K562 (cell line): Measurements from ENCODE around the gene KMT2D. TPM values are rescaled to one million over a fixed set of nuclear protein-coding genes. Genes with fewer than 3 reads are reported as not detected.

Experiments
- ATAC-seq: fragments of 200-7000 bp; cut with Tn5 transposase; 3 replicates; pipeline ENCODE4 v1.9.1; 2020; ENCODE audit warnings: moderate library complexity
- BruUV-seq: library from RNA; stranded (reverse); fragments of 400-500 nt; replicated peaks from 2 replicates; lab custom pipeline; 2021; lab: Mats Ljungman, UMichigan
- CTCF ChIA-PET: fragments of 300-600 bp; formaldehyde crosslinking; extraction: SDS; loops from one replicate; lab custom pipeline; 2021; ENCODE audit warnings: low intra/inter-chr PET ratio; lab: Yijun Ruan, JAX
- POLR2A ChIA-PET: fragments of 300-600, 350-650 bp; sonication (Branson Sonifier 250); formaldehyde crosslinking; extraction: SDS; loops from one replicate; lab custom pipeline; 2021; ENCODE audit warnings: antibody characterized with exemption, inconsistent platforms; lab: Yijun Ruan, JAX
- DNase-seq, 4 experiments: peaks; one replicate each; pipeline versions ENCODE4 v3.0.0 to v3.0.0-alpha.2; 2011 to 2018; ENCODE audit warnings: low spot score in 3 of 4, mixed read lengths in 3 of 4; ENCODE audit errors: extremely low read depth in 1 of 4
- FAIRE-seq: peaks from 2 replicates; lab custom pipeline; 2011; peaks lifted over from hg19 to GRCh38; lab: Jason Lieb, UNC
- H2AFZ ChIP-seq: 2 replicates; pipeline ENCODE4 v1.6.0; 2011; ENCODE audit warnings: low read depth, low read length, control low read depth, inconsistent platforms
- H3K27ac ChIP-seq: fragments of 200-600 bp; 3 replicates; pipeline ENCODE4 v1.8.0; 2011; ENCODE audit warnings: low read depth, mild to moderate bottlenecking, control low read depth, inconsistent platforms, low read length, moderate library complexity, mixed read lengths; ENCODE audit errors: extremely low read depth
- H3K27me3 ChIP-seq, 2 experiments: fragments of 300-600 bp in 1 of 2; 2 replicates in 1 of 2; 3 replicates in 1 of 2; pipeline versions ENCODE4 v1.6.0 to v1.8.0; 2011; ENCODE audit warnings: inconsistent platforms in 2 of 2, low read length in 2 of 2, mild to moderate bottlenecking in 1 of 2, mixed read lengths in 1 of 2, moderate library complexity in 1 of 2; ENCODE audit not compliant: control insufficient read depth in 2 of 2, insufficient read depth in 2 of 2
- H3K36me3 ChIP-seq: fragments of 300-600 bp; 3 replicates; pipeline ENCODE4 v1.8.0; 2011; ENCODE audit warnings: mild to moderate bottlenecking, low read length, inconsistent platforms; ENCODE audit not compliant: control insufficient read depth, insufficient read depth
- H3K4me1 ChIP-seq, 2 experiments: fragments of 200-600 bp in 1 of 2; replicated peaks in 1 of 2; 2 replicates in 1 of 2; 3 replicates in 1 of 2; pipeline versions ENCODE4 v1.5.1 to v1.8.0; 2011; ENCODE audit warnings: inconsistent platforms in 2 of 2, low read length in 2 of 2, mild to moderate bottlenecking in 1 of 2, mixed read lengths in 1 of 2, moderate library complexity in 1 of 2; ENCODE audit not compliant: control insufficient read depth in 2 of 2, insufficient read depth in 2 of 2
- H3K4me2 ChIP-seq: 2 replicates; pipeline ENCODE4 v1.6.1; 2011; ENCODE audit warnings: low read length, control low read depth, inconsistent platforms, mixed read lengths; ENCODE audit not compliant: insufficient read depth
- H3K4me3 ChIP-seq: fragments of 200-600 bp; sonication (generic), shearing (Covaris generic); 2 replicates; pipeline ENCODE4 v1.5.1; 2016; ENCODE audit warnings: control low read depth, inconsistent platforms
- H3K79me2 ChIP-seq: fragments of 200-600 bp; 3 replicates; pipeline ENCODE4 v1.8.0; 2011; ENCODE audit warnings: low read length, inconsistent platforms; ENCODE audit not compliant: control insufficient read depth, insufficient read depth
- H3K9ac ChIP-seq, 2 experiments: 2 replicates each; pipeline versions ENCODE4 v1.6.0 to v1.6.1; 2011; ENCODE audit warnings: low read depth in 2 of 2, low read length in 2 of 2, control low read depth in 1 of 2, inconsistent platforms in 1 of 2, mild to moderate bottlenecking in 1 of 2, mixed read lengths in 1 of 2; ENCODE audit not compliant: insufficient read depth in 1 of 2
- H3K9me1 ChIP-seq: one replicate; pipeline ENCODE4 v1.6.0; 2011; ENCODE audit warnings: inconsistent platforms, mild to moderate bottlenecking, low read length, moderate library complexity; ENCODE audit not compliant: control insufficient read depth, insufficient read depth
- H3K9me3 ChIP-seq: replicated peaks from 2 replicates; pipeline ENCODE4 v1.5.1; 2011; ENCODE audit warnings: low read depth, low read length, inconsistent platforms; ENCODE audit not compliant: control insufficient read depth, insufficient read depth
- H4K20me1 ChIP-seq: replicated peaks from 2 replicates; pipeline ENCODE4 v1.6.1; 2011; ENCODE audit warnings: low read length, inconsistent platforms, mixed read lengths; ENCODE audit not compliant: control insufficient read depth, insufficient read depth
- ARID3B ChIP-seq: fragments of 250-450 bp; sonication (Bioruptor Pico); IDR thresholded peaks from 2 replicates; pipeline ENCODE4 v1.4.0; 2020; ENCODE audit warnings: borderline replicate concordance
- ASH1L ChIP-seq: fragments of 450-650 bp; IDR thresholded peaks from 2 replicates; pipeline ENCODE4 v1.6.1; 2018; ENCODE audit warnings: borderline replicate concordance, mild to moderate bottlenecking, low read depth; ENCODE audit not compliant: partially characterized antibody
- E2F6 ChIP-seq, 2 experiments: IDR thresholded peaks; 2 replicates each; pipeline ENCODE4 v1.6.1; 2011; ENCODE audit warnings: borderline replicate concordance in 1 of 2, control low read depth in 1 of 2, low read depth in 1 of 2, low read length in 1 of 2, mild to moderate bottlenecking in 1 of 2, mixed read lengths in 1 of 2, moderate library complexity in 1 of 2; ENCODE audit not compliant: insufficient read depth in 1 of 2, insufficient read length in 1 of 2, poor library complexity in 1 of 2, severe bottlenecking in 1 of 2; ENCODE audit errors: extremely low read depth in 1 of 2
- GATAD2A ChIP-seq: fragments of 450-650 bp; IDR thresholded peaks from 2 replicates; pipeline ENCODE4 v1.6.1; 2017
- HMBOX1 ChIP-seq: sonication (generic); IDR thresholded peaks from 2 replicates; pipeline ENCODE4 v1.6.1; 2016
- KDM5B ChIP-seq: fragments of 200-600 bp; sonication (generic); IDR thresholded peaks from 2 replicates; pipeline ENCODE4 v1.6.1; 2012; ENCODE audit warnings: low read depth, mild to moderate bottlenecking, moderate library complexity, low read length, control low read depth, inconsistent platforms; ENCODE audit not compliant: insufficient replicate concordance
- MCM5 ChIP-seq: fragments of 450-650 bp; IDR thresholded peaks from 2 replicates; pipeline ENCODE4 v1.6.1; 2016; ENCODE audit warnings: low read depth
- MLLT1 ChIP-seq, 2 experiments: fragments of 450-650 bp; IDR thresholded peaks; 2 replicates each; pipeline ENCODE4 v1.6.1; 2016
- OTX1 ChIP-seq: fragments of 450-650 bp; formaldehyde crosslinking; IDR thresholded peaks from 2 replicates; pipeline ENCODE4 v1.4.0; 2022; ENCODE audit warnings: mild to moderate bottlenecking
- PHF8 ChIP-seq: fragments of 200-600 bp; sonication (generic); IDR thresholded peaks from 2 replicates; pipeline ENCODE4 v1.6.1; 2012; ENCODE audit warnings: mixed run types, mild to moderate bottlenecking, inconsistent platforms, low read length, moderate library complexity, borderline replicate concordance
- RBBP5 ChIP-seq: fragments of 200-600 bp; sonication (generic); IDR thresholded peaks from 2 replicates; pipeline ENCODE4 v1.6.1; 2012; ENCODE audit warnings: borderline replicate concordance, mild to moderate bottlenecking, low read length, control low read depth, inconsistent platforms; ENCODE audit not compliant: insufficient read depth, poor library complexity, severe bottlenecking
- SAP30 ChIP-seq: fragments of 200-600 bp; sonication (generic); IDR thresholded peaks from 2 replicates; pipeline ENCODE4 v1.6.1; 2012; ENCODE audit warnings: borderline replicate concordance, low read depth, mild to moderate bottlenecking, moderate library complexity, low read length, control low read depth, inconsistent platforms; ENCODE audit not compliant: insufficient read depth, poor library complexity, severe bottlenecking
- USF2 ChIP-seq: sonication (generic); formaldehyde crosslinking; IDR thresholded peaks from 2 replicates; pipeline ENCODE4 v1.5.0; 2020; ENCODE audit warnings: missing genetic modification reagents
- ZNF140 ChIP-seq: fragments of 250-450 bp; sonication (Bioruptor Pico); IDR thresholded peaks from 2 replicates; pipeline ENCODE4 v1.8.0; 2021; ENCODE audit warnings: moderate library complexity, mild to moderate bottlenecking, inconsistent platforms
- WGBS: fragments of 100-300 bp; shearing (Covaris generic); methylation state at CpG from one replicate; pipeline ENCODE4 v1.1.6; 2016; ENCODE audit warnings: low coverage, mixed read lengths; ENCODE audit not compliant: insufficient coverage; ENCODE audit errors: missing lambda C conversion rate; 5-methylcytosine and 5-hydroxymethylcytosine counted together
- in situ Hi-C: fragments of 300-500 bp; cut with MboI; formaldehyde crosslinking; loops from 4 replicates; pipeline ENCODE4 v1.15.0; 2018; ENCODE audit warnings: inconsistent platforms, mixed read lengths
- intact Hi-C: fragments of 100-400 bp; cut with micrococcal nuclease; formaldehyde crosslinking; loops from 2 replicates; pipeline ENCODE4 v1.14.2; 2022
- polyA plus RNA-seq, 8 experiments: library from polyadenylated mRNA; depleted of rRNA in 4 of 8; stranded (reverse) in 5 of 8; unstranded in 3 of 8; fragments of >200 nt; fragmentation: Nextera tagmentation in 2 of 8; fragmentation: Illumina TruSeq in 1 of 8; extraction: Ambion mirVana in 2 of 8; extraction: Trizol in 1 of 8; gene quantifications; 2 replicates each; pipeline versions ENCODE4 v1.2.1 to v1.2.3, GENCODE V29; 2011 to 2014; ENCODE audit warnings: inconsistent platforms in 1 of 8, missing spikeins in 1 of 8
- total RNA-seq, 7 experiments: library from RNA; depleted of rRNA in 6 of 7; stranded (reverse); fragments of >200 nt in 6 of 7; fragmentation: Illumina TruSeq in 2 of 7; extraction: Trizol in 2 of 7; gene quantifications; 2 replicates each; pipeline versions ENCODE4 v1.2.1 to v1.2.3, GENCODE V29; 2011 to 2021; ENCODE audit warnings: low replicate concordance in 1 of 7

The KMT2D gene
- total and polyA plus RNA-seq, 9 of the 15 experiments (the other 6 are each of a cell fraction or from before 2014, with no cell fraction given) = 0.22 to 93.7 (median 13.7) TPM

- Histone ChIP-seq H3K9me1 (peaks cover 4% of the 10 kb centered on the region), H3K27ac (peak overlapping the region; percentile 91; the same call in 2 of the 3 replicates), H3K4me3 (peak overlapping the region; percentile 15; the same call in 1 of the 2 replicates), H3K9ac (peak overlapping the region; percentile 65 to 85; a peak in 2 of 4 replicates), H3K36me3 (peaks cover 22% of the 10 kb centered on the region; the same call in 1 of the 3 replicates), H3K9me3 (no peaks in the 10 kb centered on the region), H3K27me3 (no peaks in the 10 kb centered on the region), H3K4me1 (peaks cover 62 to 67% of the 10 kb centered on the region in 2 experiments), H2AFZ (peak overlapping the region; percentile 92), H3K4me2 (no peak overlapping the region; the same call in 1 of the 2 replicates), H3K79me2 (peaks cover 12% of the 10 kb centered on the region; the same call in 1 of the 3 replicates), H4K20me1 (no peaks in the 10 kb centered on the region)
- CTCF ChIA-PET = interaction anchor here (0.7 kb wide), 1 partner anchor 96 kb away, joined by 3 read pairs; no protein-coding TSS in a partner anchor
- FAIRE-seq = no peak
- BruUV-seq = no TSS peak
- in situ Hi-C loops (no loop called here), intact Hi-C loops (loop anchor here (1.0 kb wide), 1 partner anchor 141 kb away; no protein-coding TSS in a partner anchor)
- WGBS = 24% methylated on average over 5 of the region's 9 CpGs
- no peak for ATAC-seq
- POLR2A ChIA-PET = interaction anchor here (0.5 to 6.6 kb wide), 10 partner anchors 9 to 201 kb away, joined by 3 to 103 read pairs (median 4); partner anchors contain the start of genes LMBR1L, PRPH and TUBA1B
- DNase-seq = peak in 2 of 4 experiments; percentile 21 to 32
- TF ChIP-seq MLLT1 (IDR thresholded peaks at IDR 0.05) = no peak
- no peak for TF ChIP-seq GATAD2A
- peak; percentile 60 for TF ChIP-seq KDM5B
- no peak for TF ChIP-seq USF2
- peak; percentile 52; the same call in 1 of the 2 replicates for TF ChIP-seq HMBOX1
- no peak for TF ChIP-seq MCM5
- no peak for TF ChIP-seq ZNF140 (CRISPR knock-in tag)
- no peak for TF ChIP-seq OTX1 (CRISPR knock-in tag)
- TF ChIP-seq ARID3B = no peak
- peak; percentile 13; the same call in 1 of the 2 replicates for TF ChIP-seq PHF8
- TF ChIP-seq E2F6 (IDR thresholded peaks at IDR 0.05; ENCODE audit: borderline replicate concordance in 1 of 2, extremely low read depth in 1 of 2, insufficient read depth in 1 of 2, insufficient read length in 1 of 2, low read depth in 1 of 2, low read length in 1 of 2, poor library complexity in 1 of 2, severe bottlenecking in 1 of 2) = no peak
- TF ChIP-seq SAP30 = peak; percentile 37
- no peak for TF ChIP-seq ASH1L
- TF ChIP-seq RBBP5 = peak; percentile 8
Measured at GRCh38 chr12:49093792-49094159, 33.2 kb upstream of the KMT2D start.
